Renal cortex interstitium (tissue), 11 donors: ENCODE measurements around the gene RGL2. TPM values are rescaled to one million over a fixed set of nuclear protein-coding genes. Genes with fewer than 3 reads are reported as not detected.
"Not testable (repeated sequence)": the region's sequence is repeated elsewhere in the genome, so short reads cannot be mapped to it uniquely, and the experiment has no call there.

Source experiments
- DNase-seq, 11 donors: peaks; one replicate each; pipeline ENCODE4 v3.0.0-alpha.2; 2013; ENCODE audit warnings: low read depth in 9 of 11, low spot score in 4 of 11; ENCODE audit errors: extremely low read depth in 1 of 11
- polyA plus RNA-seq, 3 donors: library from polyadenylated mRNA; unstranded; fragments of 120-200 nt; gene quantifications; one replicate each; pipeline ENCODE4 v1.2.1, GENCODE V29; 2013; ENCODE audit not compliant: insufficient read length in 3 of 3

RGL2 gene
- polyA plus RNA-seq, 3 donors, result 103 to 134 (median 113) TPM

DNA sequence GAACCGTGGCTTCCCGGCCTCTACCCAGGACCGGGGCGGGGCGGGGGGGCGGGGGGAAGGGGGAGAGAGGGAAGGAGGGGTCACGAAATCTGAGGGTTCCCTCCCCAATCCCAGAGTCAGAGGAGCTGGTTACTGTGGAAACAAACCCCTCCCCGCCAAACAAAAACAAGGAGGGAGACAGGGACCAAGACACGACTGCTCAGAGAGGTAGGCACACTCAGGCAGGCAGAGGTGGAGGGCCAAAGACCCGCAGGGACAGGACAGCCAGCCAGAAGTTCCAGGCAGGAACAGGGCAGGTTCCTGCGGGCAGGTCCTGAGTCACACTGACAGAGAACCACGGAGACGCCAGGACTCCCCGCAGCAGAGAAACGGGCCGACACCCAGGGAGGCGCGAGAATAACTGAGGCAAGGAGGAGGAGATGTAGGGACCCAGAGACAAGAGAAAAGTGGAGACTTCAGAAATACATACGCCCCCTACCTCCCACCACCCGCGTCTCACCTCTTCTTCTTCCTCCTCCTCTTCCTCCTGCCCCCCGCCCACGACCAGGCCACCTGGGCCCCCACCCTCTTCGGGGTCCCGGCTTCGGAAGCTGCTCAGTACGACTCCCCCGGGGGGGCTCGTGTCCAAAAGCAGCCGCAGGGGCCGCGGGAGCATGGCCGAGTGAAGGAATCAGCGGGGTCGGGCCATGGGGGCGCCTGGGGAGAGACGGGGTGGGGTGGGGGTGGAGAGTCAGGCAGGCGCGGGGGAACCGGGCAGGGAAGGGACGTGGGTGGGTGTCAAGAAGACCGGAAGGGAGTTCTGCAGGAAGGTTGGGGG lies 578 bp downstream of the RGL2 start:
- DNase-seq, result peak in 2 of 11 donors; percentile 49 to 64

DNA sequence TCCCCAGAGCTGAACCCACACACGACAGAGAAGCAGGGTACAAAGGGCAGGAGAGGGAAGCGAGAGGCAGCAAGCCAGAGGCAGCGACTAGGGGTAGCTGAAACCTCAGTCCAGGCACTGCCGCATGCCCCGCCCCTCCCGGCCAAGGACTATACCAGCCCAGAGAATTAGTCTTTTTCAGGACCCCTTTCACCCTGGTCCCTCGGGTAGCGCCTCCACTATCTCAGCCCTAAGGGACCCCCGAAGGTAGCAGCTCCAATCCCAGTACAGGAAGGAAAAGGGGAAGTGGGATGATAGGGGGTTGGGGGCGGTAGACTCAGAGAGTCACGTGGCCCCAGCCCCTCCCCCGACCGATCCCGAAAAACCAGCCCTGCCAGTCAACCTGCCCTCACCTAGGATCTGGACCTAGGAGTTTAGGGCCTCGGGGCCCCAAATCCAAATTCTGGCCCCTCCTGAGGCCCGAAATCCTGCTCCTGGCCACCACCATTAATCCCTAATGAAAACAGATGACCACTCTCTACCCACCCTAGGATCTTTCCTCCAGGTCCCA lies 1.3 kb downstream of the RGL2 start:
- peak in 2 of 11 donors; percentile 36 to 47 for DNase-seq

GRCh38 chr6:33296797-33297405 lies 1.8 kb downstream of the RGL2 start:
- no peak for DNase-seq

- no peak for DNase-seq
These were observed 2.9 kb downstream of the RGL2 start for GRCh38 chr6:33295621-33296369.

DNA sequence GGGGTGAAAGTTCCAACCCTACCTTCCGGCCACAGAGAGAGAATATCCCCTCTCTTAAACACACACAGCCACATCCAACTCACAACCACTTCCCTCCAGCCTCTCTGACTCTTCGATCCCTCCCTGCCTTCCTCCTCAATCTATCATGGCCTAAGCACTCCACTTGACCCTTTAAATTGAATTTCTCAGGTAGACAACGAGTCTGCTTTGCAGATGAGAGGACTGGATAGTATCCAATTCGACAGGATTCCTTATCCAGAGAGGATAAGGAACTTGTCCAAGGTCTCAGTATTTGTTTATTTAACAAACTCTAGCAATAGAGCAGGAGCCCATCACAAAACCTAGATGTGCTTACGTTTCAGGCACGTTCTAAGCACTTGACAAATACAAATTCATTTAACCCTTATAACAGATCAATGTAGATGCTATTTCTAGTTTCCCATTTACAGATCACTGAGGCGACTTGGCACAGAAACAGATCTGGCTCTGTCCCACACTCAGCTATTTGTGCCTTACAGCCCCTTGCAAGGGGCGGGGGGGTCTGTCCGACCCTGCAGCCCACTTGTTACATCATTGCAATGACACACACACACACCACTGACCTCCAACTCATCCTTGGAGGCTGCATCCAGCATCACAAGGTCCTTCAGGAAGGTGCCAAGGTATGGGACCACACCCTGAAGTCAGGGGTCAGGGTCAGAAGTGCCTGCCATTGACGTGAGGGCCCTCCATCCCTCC lies 4.5 kb downstream of the RGL2 start:
- no peak for DNase-seq

GRCh38 chr6:33292996-33293682 lies 5.6 kb downstream of the RGL2 start:
- no peak for DNase-seq

GRCh38 chr6:33290459-33290858 lies 8.3 kb downstream of the RGL2 start:
- DNase-seq, result no peak

- no peak for DNase-seq
These were observed 8.9 kb downstream of the RGL2 start for GRCh38 chr6:33289784-33290315.

DNA sequence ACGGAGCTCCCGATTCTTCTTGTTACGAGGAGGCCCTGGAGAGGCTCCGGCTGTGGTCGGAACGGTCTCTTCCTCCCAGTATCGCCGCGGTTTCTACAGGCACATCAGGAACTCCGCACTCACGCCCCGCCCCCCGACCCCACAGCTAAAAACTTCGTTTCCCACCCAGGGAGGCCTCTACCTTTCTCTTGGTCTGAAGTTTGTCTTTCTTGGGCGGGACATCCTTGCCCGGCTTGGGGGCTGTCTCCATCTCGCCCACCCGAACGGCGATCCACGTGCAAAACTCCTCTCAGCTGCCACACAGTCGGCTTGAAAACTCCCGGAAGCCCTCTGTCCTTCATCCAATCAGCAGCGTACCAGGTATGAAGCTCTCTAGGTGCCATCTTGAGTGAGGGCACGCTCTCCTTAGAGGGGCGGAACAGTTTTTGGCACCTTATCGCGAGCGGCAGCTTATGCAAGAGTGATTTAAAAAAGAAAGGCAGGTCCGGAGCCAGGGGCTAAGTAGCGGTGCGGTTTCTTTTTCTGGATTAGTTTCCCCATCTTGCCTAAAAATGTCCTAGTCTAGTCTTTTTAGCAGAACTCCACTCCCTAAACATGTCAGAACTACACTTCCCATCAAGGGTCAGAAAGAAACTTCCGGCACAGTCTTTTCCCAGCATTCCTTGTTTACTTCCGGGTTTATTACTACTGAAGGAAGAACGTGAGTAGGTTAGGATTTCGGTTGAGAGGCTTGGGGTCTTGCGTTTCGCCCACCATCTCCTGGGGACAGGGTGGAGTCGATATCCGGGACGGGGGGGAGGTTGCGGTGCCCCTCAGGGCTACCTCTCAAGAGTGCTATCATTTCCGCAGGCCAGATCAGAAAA lies 9.6 kb downstream of the RGL2 start, which contains the start of the genes PFDN6 and WDR46:
TSS of gene PFDN6 (plus strand) at position 681 of the 863 bp plus-strand sequence. CDS start 256 bp downstream, outside the sequence.
TSS of gene WDR46 (minus strand) at position 319 of the 863 bp plus-strand sequence. CDS start at position 250, 69 bp downstream.
- DNase-seq, result peak in 9 of 11 donors; percentile 77 to 93 (median 88)

DNA sequence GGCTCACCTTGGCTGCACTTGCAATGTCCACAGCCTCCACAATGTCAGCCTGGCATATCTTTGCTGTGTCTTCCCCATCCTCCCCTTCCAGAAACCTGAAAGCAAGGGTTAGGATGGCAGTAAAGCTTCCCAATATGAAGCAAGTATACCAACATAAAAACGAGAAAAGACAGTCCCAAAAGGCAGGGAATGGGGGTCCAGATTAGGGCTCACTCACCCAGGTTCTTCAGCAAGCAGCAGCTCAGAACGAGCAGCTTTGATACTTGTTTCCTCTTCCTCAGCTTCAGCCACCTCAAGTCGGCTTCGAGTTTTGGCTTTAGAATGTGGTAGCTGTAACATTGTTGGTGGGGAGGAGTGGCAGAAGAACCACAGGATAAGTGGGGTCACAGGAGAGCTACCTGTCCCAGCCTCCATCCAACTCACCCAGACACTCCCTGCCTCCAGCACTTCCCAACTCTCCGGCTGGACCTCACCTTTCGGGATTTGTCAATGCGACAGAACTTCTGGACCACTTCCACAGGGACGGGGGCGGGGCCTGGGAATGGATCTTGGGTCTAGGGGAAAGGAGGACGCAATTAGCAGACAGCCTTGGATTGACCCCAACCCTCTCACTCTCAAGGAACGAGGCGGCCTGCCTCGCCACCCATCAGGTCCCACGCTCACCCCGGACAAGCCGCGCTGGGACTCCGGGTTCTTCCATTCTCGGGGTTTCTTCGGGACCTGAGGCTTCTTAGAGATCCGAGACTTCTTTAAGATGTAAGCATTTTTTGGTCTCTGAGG lies 10.4 kb downstream of the RGL2 start:
- no peak for DNase-seq

DNA sequence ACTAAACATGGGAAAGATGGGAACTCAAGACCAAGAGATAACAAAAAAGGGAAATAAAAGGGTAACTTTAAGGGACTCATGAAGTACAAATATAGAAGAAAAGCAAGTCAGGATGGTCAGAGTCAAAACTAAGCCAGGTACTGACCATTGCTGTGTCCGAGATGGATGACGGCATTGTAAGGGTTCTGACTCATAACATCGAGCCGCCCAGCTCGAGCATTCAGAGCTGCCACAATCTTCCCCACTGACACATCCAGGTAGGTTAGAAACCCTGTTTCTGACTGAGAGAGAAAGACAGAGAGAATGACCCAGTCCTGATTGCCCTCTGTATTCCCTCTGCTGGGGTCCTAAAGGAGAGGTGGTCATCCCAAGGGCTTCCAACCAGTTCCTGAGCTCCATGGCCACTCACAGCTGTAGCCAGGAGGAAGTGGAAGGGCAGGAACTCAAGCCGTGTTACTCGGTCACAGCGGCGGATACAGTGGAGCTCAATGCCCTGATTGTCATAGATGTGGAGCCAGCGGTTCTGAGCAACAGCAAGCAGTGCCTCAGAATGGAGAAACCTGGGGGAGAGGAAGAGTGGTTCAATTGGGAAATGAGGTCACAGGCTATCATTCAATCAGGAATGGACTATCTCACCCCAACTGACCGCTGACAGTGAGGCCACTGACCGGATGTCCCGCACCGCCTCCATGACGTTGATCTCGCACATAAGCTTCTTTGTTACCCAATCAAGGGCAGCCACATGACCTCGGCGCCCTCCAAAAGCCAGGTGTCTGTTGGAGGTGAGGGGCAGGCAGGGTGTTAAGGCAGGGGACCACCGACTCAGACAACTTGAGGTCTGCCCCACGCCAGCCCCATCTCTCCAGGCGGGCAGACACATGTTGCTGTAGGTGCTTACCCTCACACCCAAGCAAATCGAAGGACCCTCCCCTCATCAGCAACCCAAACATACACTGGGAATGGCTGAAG lies 11.5 kb downstream of the RGL2 start:
- DNase-seq, result no peak

DNA sequence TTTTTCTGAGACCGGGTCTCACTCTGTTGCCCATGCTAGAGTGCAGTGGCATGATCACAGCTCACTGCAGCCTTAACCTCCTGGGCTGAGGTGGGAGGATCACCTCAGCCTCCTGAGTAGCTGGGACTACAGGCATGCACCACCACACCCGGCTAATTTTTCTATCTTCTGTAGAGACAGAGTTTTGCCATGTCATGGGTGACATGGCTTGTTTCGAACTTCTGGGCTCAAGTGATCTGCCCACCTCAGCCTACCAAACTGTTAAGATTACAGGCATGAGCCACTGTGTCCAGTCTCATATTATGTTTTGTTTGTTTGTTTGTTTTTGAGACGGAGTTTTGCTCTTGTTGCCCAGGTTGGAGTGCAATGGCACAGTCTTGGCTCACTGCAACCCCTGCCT lies 13.5 kb downstream of the RGL2 start:
- not testable (repeated sequence) for DNase-seq

GRCh38 chr6:33280539-33280938 lies 18.2 kb downstream of the RGL2 start:
- no peak for DNase-seq

DNA sequence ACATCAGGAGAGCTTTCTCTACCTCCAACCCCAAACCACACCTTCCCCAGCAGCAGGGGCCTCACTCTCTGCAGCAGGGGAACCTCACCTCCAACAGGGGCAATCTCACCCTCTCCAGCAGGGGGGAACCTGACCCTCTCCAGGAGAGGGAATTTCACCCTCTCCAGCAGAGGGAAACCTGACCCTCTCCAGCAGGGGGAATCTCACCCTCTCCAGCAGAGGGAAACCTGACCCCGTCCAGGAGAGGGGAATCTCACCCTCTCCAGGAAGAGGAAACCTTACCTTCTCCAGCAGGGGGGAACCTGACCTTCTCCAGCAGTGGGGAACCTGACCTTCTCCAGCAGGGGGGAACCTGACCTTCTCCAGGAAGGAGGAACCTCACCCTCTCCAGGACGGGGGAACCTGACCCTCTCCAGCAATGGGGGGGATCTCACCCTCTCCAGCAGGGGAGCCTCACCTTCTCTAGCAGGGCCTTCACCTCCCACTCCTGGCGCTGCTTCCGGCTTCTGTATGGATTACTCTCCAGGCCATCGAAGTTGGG lies 18.7 kb downstream of the RGL2 start:
- DNase-seq, result peak in 1 of 11 donors; percentile 28

GRCh38 chr6:33279257-33279695 lies 19.5 kb downstream of the RGL2 start:
- no peak for DNase-seq
